WTC11 (cell line): Measurements from ENCODE around the gene MAP6D1.

Experiments
- CBFB ChIP-seq: sonication (generic); formaldehyde crosslinking; IDR thresholded peaks from 2 replicates; pipeline ENCODE4 v1.8.1; 2022; ENCODE audit warnings: mild to moderate bottlenecking, low read depth, missing genetic modification reagents
- ELF4 ChIP-seq: sonication (generic); formaldehyde crosslinking; IDR thresholded peaks from 2 replicates; pipeline ENCODE4 v1.8.1; 2022; ENCODE audit warnings: low read depth, mild to moderate bottlenecking, moderate library complexity, missing genetic modification reagents
- HMGXB4 ChIP-seq: sonication (generic); formaldehyde crosslinking; IDR thresholded peaks from 2 replicates; pipeline ENCODE4 v1.8.1; 2023; ENCODE audit warnings: mild to moderate bottlenecking, moderate library complexity, missing genetic modification reagents
- PREB ChIP-seq: sonication (generic); formaldehyde crosslinking; IDR thresholded peaks from 2 replicates; pipeline ENCODE4 v1.8.1; 2022; ENCODE audit warnings: mild to moderate bottlenecking, missing genetic modification reagents, moderate library complexity, borderline replicate concordance
- SMAD4 ChIP-seq: sonication (generic); formaldehyde crosslinking; IDR thresholded peaks from 2 replicates; pipeline ENCODE4 v1.8.0; 2022; ENCODE audit warnings: mild to moderate bottlenecking, missing genetic modification reagents
- TEAD4 ChIP-seq: sonication (generic); formaldehyde crosslinking; IDR thresholded peaks from 2 replicates; pipeline ENCODE4 v1.8.0; 2022; ENCODE audit warnings: mild to moderate bottlenecking, missing genetic modification reagents
- ZNF416 ChIP-seq: fragments of 250-450 bp; sonication (Bioruptor Pico); IDR thresholded peaks from 2 replicates; pipeline ENCODE4 v1.9.0; 2021; ENCODE audit warnings: mild to moderate bottlenecking, inconsistent platforms
- TF ChIP-seq, protein P1 (sequence below): fragments of 200-600 bp; IDR thresholded peaks from 2 replicates; pipeline ENCODE4 v1.8.0; 2022; ENCODE audit warnings: antibody characterized with exemption
- TF ChIP-seq, protein P2 (sequence below): sonication (generic); formaldehyde crosslinking; IDR thresholded peaks from 2 replicates; pipeline ENCODE4 v1.8.0; 2022; ENCODE audit warnings: mild to moderate bottlenecking, missing genetic modification reagents

GRCh38 chr3:183823963-183824362, 1.4 kb downstream of the MAP6D1 start:
- TF ChIP-seq, protein P1, sequence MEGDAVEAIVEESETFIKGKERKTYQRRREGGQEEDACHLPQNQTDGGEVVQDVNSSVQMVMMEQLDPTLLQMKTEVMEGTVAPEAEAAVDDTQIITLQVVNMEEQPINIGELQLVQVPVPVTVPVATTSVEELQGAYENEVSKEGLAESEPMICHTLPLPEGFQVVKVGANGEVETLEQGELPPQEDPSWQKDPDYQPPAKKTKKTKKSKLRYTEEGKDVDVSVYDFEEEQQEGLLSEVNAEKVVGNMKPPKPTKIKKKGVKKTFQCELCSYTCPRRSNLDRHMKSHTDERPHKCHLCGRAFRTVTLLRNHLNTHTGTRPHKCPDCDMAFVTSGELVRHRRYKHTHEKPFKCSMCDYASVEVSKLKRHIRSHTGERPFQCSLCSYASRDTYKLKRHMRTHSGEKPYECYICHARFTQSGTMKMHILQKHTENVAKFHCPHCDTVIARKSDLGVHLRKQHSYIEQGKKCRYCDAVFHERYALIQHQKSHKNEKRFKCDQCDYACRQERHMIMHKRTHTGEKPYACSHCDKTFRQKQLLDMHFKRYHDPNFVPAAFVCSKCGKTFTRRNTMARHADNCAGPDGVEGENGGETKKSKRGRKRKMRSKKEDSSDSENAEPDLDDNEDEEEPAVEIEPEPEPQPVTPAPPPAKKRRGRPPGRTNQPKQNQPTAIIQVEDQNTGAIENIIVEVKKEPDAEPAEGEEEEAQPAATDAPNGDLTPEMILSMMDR = no peak
- no peak for TF ChIP-seq SMAD4 (CRISPR knock-in tag)
- TF ChIP-seq, protein P2, sequence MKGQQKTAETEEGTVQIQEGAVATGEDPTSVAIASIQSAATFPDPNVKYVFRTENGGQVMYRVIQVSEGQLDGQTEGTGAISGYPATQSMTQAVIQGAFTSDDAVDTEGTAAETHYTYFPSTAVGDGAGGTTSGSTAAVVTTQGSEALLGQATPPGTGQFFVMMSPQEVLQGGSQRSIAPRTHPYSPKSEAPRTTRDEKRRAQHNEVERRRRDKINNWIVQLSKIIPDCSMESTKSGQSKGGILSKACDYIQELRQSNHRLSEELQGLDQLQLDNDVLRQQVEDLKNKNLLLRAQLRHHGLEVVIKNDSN = no peak
- no peak for TF ChIP-seq ZNF416 (CRISPR knock-in tag)
- no peak for TF ChIP-seq PREB
- TF ChIP-seq CBFB (CRISPR knock-in tag) = no peak
- no peak for TF ChIP-seq HMGXB4
- TF ChIP-seq ELF4 (CRISPR knock-in tag) = no peak
- TF ChIP-seq TEAD4 (CRISPR knock-in tag) = no peak
